Breast epithelium (tissue), 3 donors: Measurements from ENCODE around the gene ATP6V1C2.
"Not testable (repeated sequence)": the region's sequence is repeated elsewhere in the genome, so short reads cannot be mapped to it uniquely, and the experiment has no call there.

Experiments
- POLR2A ChIP-seq: fragments of 450-650 bp; IDR thresholded peaks from one replicate; pipeline ENCODE4 v1.6.1; 2016; ENCODE audit warnings: antibody characterized with exemption, mild to moderate bottlenecking, moderate library complexity
- TF ChIP-seq, protein P1 (sequence below), 3 donors: fragments of 450-650 bp; IDR thresholded peaks; one replicate each; pipeline ENCODE4 v1.5.1; 2016 to 2017; ENCODE audit warnings: antibody characterized with exemption in 3 of 3, mild to moderate bottlenecking in 3 of 3, moderate library complexity in 3 of 3

DNA sequence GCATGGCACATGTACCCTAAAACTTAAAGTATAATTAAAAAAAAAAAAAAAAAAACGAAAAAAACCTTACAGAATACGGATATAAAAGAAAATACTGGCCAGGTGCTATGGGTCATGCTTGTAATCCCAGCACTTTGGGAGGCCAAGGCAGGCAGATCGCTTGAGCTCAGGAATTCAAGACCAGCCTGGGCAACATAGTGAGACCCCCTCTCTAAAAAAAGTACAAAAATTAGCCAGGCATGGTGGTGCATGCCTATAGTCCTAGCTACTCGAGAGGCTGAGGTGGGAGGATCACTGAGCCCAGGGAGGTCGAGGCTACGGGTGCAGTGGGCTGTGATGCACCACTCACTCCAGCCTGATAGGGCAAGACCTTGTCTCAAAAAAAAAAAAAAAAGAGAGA lies 84.6 kb downstream of the ATP6V1C2 start:
- not testable (repeated sequence) for TF ChIP-seq POLR2A
- TF ChIP-seq, protein P1, sequence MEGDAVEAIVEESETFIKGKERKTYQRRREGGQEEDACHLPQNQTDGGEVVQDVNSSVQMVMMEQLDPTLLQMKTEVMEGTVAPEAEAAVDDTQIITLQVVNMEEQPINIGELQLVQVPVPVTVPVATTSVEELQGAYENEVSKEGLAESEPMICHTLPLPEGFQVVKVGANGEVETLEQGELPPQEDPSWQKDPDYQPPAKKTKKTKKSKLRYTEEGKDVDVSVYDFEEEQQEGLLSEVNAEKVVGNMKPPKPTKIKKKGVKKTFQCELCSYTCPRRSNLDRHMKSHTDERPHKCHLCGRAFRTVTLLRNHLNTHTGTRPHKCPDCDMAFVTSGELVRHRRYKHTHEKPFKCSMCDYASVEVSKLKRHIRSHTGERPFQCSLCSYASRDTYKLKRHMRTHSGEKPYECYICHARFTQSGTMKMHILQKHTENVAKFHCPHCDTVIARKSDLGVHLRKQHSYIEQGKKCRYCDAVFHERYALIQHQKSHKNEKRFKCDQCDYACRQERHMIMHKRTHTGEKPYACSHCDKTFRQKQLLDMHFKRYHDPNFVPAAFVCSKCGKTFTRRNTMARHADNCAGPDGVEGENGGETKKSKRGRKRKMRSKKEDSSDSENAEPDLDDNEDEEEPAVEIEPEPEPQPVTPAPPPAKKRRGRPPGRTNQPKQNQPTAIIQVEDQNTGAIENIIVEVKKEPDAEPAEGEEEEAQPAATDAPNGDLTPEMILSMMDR (IDR thresholded peaks at IDR 0.05), result not testable (repeated sequence)
